HAP-1 (cell line): ENCODE data around the gene ZRANB2.
A peak's percentile ranks its signal among the peaks of the same experiment; 100 is the strongest.

ENCODE experiments used
- DNase-seq, 2 experiments: peaks; one replicate each; pipeline ENCODE4 v3.0.0-alpha.2; 2016 to 2020; ENCODE audit warnings: low spot score in 2 of 2
- H3K27me3 ChIP-seq: fragments of 250-450 bp; sonication (Bioruptor Pico); 2 replicates; pipeline ENCODE4 v1.5.1; 2020; ENCODE audit warnings: low read depth, mild to moderate bottlenecking, moderate library complexity
- H3K36me3 ChIP-seq: fragments of 250-450 bp; sonication (Bioruptor Pico); replicated peaks from 2 replicates; pipeline ENCODE4 v1.5.1; 2020; ENCODE audit warnings: mild to moderate bottlenecking
- H3K4me1 ChIP-seq: fragments of 250-450 bp; sonication (Bioruptor Pico); 2 replicates; pipeline ENCODE4 v1.5.1; 2020; ENCODE audit warnings: mild to moderate bottlenecking
- H3K4me3 ChIP-seq: fragments of 250-450 bp; sonication (Bioruptor Pico); 2 replicates; pipeline ENCODE4 v1.5.1; 2020; ENCODE audit warnings: mild to moderate bottlenecking, moderate library complexity
- H3K9me3 ChIP-seq: fragments of 250-450 bp; sonication (Bioruptor Pico); 2 replicates; pipeline ENCODE4 v1.5.1; 2020; ENCODE audit warnings: mild to moderate bottlenecking, moderate library complexity
- in situ Hi-C: fragments of 300-500 bp; cut with MboI; formaldehyde crosslinking; loops from 3 replicates; pipeline ENCODE4 v1.14.3; 2020; ENCODE audit warnings: low sequenced_read_pairs, inconsistent platforms, mixed read lengths

The ZRANB2 gene, protein sequence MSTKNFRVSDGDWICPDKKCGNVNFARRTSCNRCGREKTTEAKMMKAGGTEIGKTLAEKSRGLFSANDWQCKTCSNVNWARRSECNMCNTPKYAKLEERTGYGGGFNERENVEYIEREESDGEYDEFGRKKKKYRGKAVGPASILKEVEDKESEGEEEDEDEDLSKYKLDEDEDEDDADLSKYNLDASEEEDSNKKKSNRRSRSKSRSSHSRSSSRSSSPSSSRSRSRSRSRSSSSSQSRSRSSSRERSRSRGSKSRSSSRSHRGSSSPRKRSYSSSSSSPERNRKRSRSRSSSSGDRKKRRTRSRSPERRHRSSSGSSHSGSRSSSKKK

GRCh38 chr1:71080739-71081696, at the start of gene ZRANB2:
Gene ZRANB2 (minus strand): TSS chr1:71081035. CDS start chr1:71080995, 40 bp downstream.
- peak; percentile 94 to 95 for DNase-seq
- no peaks in the 10 kb centered on the region for H3K9me3 ChIP-seq
- in situ Hi-C loops, result no loop called here
- H3K4me3 ChIP-seq, result peak within 1 kb of the TSS; percentile 82
- no peaks in the 10 kb centered on the region for H3K27me3 ChIP-seq
- peaks cover 14% of the 10 kb centered on the region for H3K4me1 ChIP-seq
- H3K36me3 ChIP-seq, result peaks cover 27% of the 10 kb centered on the region

- no peaks in the 10 kb centered on the region for H3K36me3 ChIP-seq
- no peaks in the 10 kb centered on the region for H3K4me1 ChIP-seq
- in situ Hi-C loops, result no loop called here
- no peaks in the 10 kb centered on the region for H3K9me3 ChIP-seq
- H3K4me3 ChIP-seq, result no peak overlapping the region
- no peaks in the 10 kb centered on the region for H3K27me3 ChIP-seq
- DNase-seq, result no peak
These were observed 47.2 kb upstream of the ZRANB2 start for GRCh38 chr1:71128060-71128459.

DNA sequence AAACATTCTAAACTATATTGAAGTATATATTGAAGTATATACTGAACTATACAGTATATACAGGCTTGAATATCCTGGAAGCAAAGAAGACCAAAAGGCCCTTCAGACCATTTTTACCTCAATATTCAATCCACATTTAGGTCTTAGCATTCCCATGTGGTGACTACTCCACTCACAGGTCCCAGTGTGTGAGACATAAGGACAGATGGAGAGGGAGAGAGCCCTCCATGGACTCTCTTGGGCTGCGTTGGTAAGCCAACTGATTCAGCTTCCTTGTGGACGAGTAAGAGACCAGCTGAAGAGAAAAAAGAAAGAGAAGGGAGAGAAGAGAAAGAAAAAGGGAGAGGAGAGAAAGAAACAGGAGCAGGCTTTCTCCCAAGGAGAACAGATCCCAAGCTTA, 37.3 kb upstream of the ZRANB2 start:
- in situ Hi-C loops, result no loop called here
- H3K4me3 ChIP-seq, result no peak overlapping the region
- H3K27me3 ChIP-seq, result no peaks in the 10 kb centered on the region

GRCh38 chr1:71116729-71117128, 35.9 kb upstream of the ZRANB2 start:
- in situ Hi-C loops, result no loop called here
- no peak for DNase-seq
- no peaks in the 10 kb centered on the region for H3K36me3 ChIP-seq
- H3K27me3 ChIP-seq, result no peaks in the 10 kb centered on the region
- H3K9me3 ChIP-seq, result no peaks in the 10 kb centered on the region
- H3K4me3 ChIP-seq, result no peak overlapping the region
- H3K4me1 ChIP-seq, result no peaks in the 10 kb centered on the region

More for the DNA sequence above, 37.3 kb upstream of the ZRANB2 start:
- Histone ChIP-seq H3K4me1 (no peaks in the 10 kb centered on the region), H3K36me3 (no peaks in the 10 kb centered on the region), H3K9me3 (no peaks in the 10 kb centered on the region)
- DNase-seq, result no peak

GRCh38 chr1:71106658-71107322, 26.0 kb upstream of the ZRANB2 start:
- Histone ChIP-seq H3K9me3 (no peaks in the 10 kb centered on the region), H3K4me3 (no peak overlapping the region), H3K27me3 (no peaks in the 10 kb centered on the region), H3K4me1 (no peaks in the 10 kb centered on the region), H3K36me3 (no peaks in the 10 kb centered on the region)
- DNase-seq, result no peak
- in situ Hi-C loops, result no loop called here

GRCh38 chr1:71104417-71104816, 23.6 kb upstream of the ZRANB2 start:
- H3K27me3 ChIP-seq, result no peaks in the 10 kb centered on the region
- no peaks in the 10 kb centered on the region for H3K4me1 ChIP-seq
- H3K9me3 ChIP-seq, result no peaks in the 10 kb centered on the region
- H3K4me3 ChIP-seq, result no peak overlapping the region
- DNase-seq, result no peak
- in situ Hi-C loops, result no loop called here
- no peaks in the 10 kb centered on the region for H3K36me3 ChIP-seq

DNA sequence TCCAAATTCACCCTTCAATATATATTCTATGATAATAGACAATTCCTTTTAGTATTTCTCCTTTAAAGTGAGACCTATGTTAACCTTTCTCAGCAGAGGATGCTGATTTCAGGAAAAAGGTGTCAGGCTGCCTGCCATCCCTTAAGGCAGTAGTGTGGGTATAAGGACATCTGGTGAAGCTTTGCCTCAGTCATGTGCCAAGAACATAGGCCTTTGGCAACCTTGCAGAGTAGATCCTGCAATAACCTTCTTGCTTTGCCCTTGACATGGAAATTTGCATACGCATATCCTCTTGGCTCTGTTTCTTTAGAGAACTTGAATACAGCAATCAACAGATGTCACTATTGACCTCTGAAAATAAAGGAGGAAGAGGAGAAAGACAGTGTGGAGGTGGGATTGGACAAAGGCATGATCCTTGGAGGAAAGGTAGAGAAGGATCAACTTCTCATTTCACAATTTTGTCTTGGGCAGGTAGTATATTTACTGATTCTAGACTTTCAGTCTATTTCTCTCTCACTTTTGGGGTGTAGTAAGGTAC, 21.1 kb upstream of the ZRANB2 start:
- H3K27me3 ChIP-seq, result no peaks in the 10 kb centered on the region
- in situ Hi-C loops, result no loop called here
- no peak overlapping the region for H3K4me3 ChIP-seq
- no peaks in the 10 kb centered on the region for H3K9me3 ChIP-seq
- no peaks in the 10 kb centered on the region for H3K36me3 ChIP-seq
- H3K4me1 ChIP-seq, result no peaks in the 10 kb centered on the region
- no peak for DNase-seq

- DNase-seq, result no peak
- no peaks in the 10 kb centered on the region for H3K36me3 ChIP-seq
- H3K27me3 ChIP-seq, result no peaks in the 10 kb centered on the region
- in situ Hi-C loops, result no loop called here
- no peaks in the 10 kb centered on the region for H3K4me1 ChIP-seq
- no peaks in the 10 kb centered on the region for H3K9me3 ChIP-seq
- H3K4me3 ChIP-seq, result no peak overlapping the region
These were observed 16.6 kb upstream of the ZRANB2 start for GRCh38 chr1:71097428-71097827.

- DNase-seq, result no peak
- Histone ChIP-seq H3K4me3 (no peak overlapping the region), H3K36me3 (no peaks in the 10 kb centered on the region), H3K9me3 (no peaks in the 10 kb centered on the region), H3K27me3 (no peaks in the 10 kb centered on the region), H3K4me1 (no peaks in the 10 kb centered on the region)
- in situ Hi-C loops, result no loop called here
These were observed 14.1 kb upstream of the ZRANB2 start for GRCh38 chr1:71094913-71095312.

DNA sequence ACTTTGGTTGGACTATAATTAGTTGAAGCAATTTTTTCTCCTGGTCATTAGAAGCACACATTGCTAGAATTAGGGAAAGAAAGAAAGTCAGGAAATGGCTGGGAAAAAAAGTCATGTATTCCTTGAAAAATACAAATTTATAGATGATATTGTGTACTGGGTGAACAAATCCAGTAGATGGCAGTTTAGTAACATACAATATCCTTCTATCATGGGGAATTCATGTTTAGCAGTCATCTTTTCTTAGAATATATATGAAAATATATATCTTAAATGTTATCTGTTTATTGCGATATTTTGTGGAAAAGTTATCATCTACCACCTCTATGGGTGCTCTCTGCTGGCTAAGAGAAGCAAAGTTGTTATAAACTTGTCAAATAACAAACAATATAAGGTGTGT, 13.1 kb upstream of the ZRANB2 start:
- in situ Hi-C loops, result no loop called here
- H3K27me3 ChIP-seq, result no peaks in the 10 kb centered on the region
- no peaks in the 10 kb centered on the region for H3K9me3 ChIP-seq
- H3K36me3 ChIP-seq, result no peaks in the 10 kb centered on the region
- H3K4me3 ChIP-seq, result no peak overlapping the region
- no peak for DNase-seq
- H3K4me1 ChIP-seq, result no peaks in the 10 kb centered on the region

DNA sequence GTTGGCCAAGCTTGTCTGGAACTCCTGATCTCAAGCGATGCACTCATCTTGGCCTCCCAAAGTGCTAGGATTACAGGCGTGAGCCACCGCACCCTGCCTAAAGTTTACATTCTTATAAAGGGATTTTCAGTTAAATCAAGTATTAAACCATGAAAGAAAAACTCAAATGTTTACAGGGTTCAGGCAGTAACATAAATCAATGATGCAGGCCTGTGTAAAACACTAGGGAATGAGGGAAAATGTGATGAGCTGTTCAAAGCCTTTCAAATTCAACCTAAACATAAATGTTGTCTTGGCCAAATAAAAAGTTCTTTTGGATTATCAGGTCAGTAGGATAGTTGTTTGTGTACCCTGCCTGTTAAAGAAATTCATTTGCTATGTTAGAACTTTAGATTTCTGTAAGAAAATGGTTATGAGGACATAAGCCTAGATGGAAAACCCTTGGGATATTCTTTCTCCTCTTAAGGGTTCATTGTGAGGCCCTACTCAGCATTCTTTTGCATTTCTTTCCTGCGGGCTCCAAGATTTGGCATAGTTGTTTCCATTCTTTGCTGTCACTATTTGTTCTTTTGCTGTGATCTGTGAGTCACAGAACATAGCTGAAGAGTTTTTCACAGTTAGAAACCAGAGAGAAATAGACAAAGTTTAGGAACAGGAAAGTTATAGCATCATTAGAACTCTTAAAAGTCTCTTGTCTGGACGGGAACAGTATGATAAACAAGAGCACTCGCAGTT, 8.9 kb upstream of the ZRANB2 start:
- in situ Hi-C loops, result no loop called here
- no peak overlapping the region for H3K4me3 ChIP-seq
- H3K4me1 ChIP-seq, result no peaks in the 10 kb centered on the region
- no peak for DNase-seq
- H3K27me3 ChIP-seq, result no peaks in the 10 kb centered on the region
- no peaks in the 10 kb centered on the region for H3K36me3 ChIP-seq
- no peaks in the 10 kb centered on the region for H3K9me3 ChIP-seq

GRCh38 chr1:71088645-71089287, 7.9 kb upstream of the ZRANB2 start:
- in situ Hi-C loops, result no loop called here
- no peak for DNase-seq

GRCh38 chr1:71087713-71088112, 6.9 kb upstream of the ZRANB2 start:
- DNase-seq, result no peak
- H3K4me3 ChIP-seq, result no peak overlapping the region
- in situ Hi-C loops, result no loop called here

More at GRCh38 chr1:71088645-71089287, 7.9 kb upstream of the ZRANB2 start:
- no peak overlapping the region for H3K4me3 ChIP-seq
- no peaks in the 10 kb centered on the region for H3K4me1 ChIP-seq
- no peaks in the 10 kb centered on the region for H3K36me3 ChIP-seq
- no peaks in the 10 kb centered on the region for H3K27me3 ChIP-seq
- H3K9me3 ChIP-seq, result no peaks in the 10 kb centered on the region

More at GRCh38 chr1:71087713-71088112, 6.9 kb upstream of the ZRANB2 start:
- Histone ChIP-seq H3K4me1 (no peaks in the 10 kb centered on the region), H3K27me3 (no peaks in the 10 kb centered on the region), H3K36me3 (no peaks in the 10 kb centered on the region), H3K9me3 (no peaks in the 10 kb centered on the region)
